GM18517 (cell line): ENCODE results near the gene DHRSX.
"Not testable (repeated sequence)": the region's sequence is repeated elsewhere in the genome, so short reads cannot be mapped to it uniquely, and the experiment has no call there.

ENCODE experiments used
- ATAC-seq: cut with Tn5 transposase; IDR thresholded peaks from one replicate; pipeline ENCODE4 v1.9.1; 2021; ENCODE audit warnings: mild to moderate bottlenecking, moderate library complexity; ENCODE audit not compliant: unreplicated experiment

Gene DHRSX

GRCh38 chrX:2376166-2376565 is 124.6 kb downstream of the DHRSX start:
- no peak for ATAC-seq

GRCh38 chrX:2374086-2374485 is 126.7 kb downstream of the DHRSX start:
- ATAC-seq = no peak

- no peak for ATAC-seq
Measured at GRCh38 chrX:2373615-2374014, 127.2 kb downstream of the DHRSX start.

- ATAC-seq = no peak
Measured at GRCh38 chrX:2371026-2371711, 129.6 kb downstream of the DHRSX start.

GRCh38 chrX:2370456-2370855 is 130.3 kb downstream of the DHRSX start:
- no peak for ATAC-seq

GRCh38 chrX:2369206-2369605 is 131.6 kb downstream of the DHRSX start:
- ATAC-seq = no peak

- ATAC-seq = no peak
Measured at GRCh38 chrX:2360731-2361130, 140.0 kb downstream of the DHRSX start.

- ATAC-seq = not testable (repeated sequence)
Measured at GRCh38 chrX:2359522-2359921, 141.3 kb downstream of the DHRSX start.

GRCh38 chrX:2351999-2352995 is 148.5 kb downstream of the DHRSX start:
- no peak for ATAC-seq

- ATAC-seq = no peak
Measured at GRCh38 chrX:2351321-2351720, 149.5 kb downstream of the DHRSX start.

- ATAC-seq = not testable (repeated sequence)
Measured at GRCh38 chrX:2350703-2351102, 150.1 kb downstream of the DHRSX start.

- ATAC-seq = not testable (repeated sequence)
Measured at GRCh38 chrX:2350036-2350435, 150.7 kb downstream of the DHRSX start.

- ATAC-seq = no peak
Measured at GRCh38 chrX:2348211-2348610, 152.6 kb downstream of the DHRSX start.

- no peak for ATAC-seq
Measured at GRCh38 chrX:2346158-2346557, 154.6 kb downstream of the DHRSX start.

GRCh38 chrX:2345562-2345961 is 155.2 kb downstream of the DHRSX start:
- no peak for ATAC-seq

GRCh38 chrX:2343413-2343812 is 157.4 kb downstream of the DHRSX start:
- no peak for ATAC-seq

GRCh38 chrX:2342874-2343273 is 157.9 kb downstream of the DHRSX start:
- no peak for ATAC-seq

- no peak for ATAC-seq
Measured at GRCh38 chrX:2342281-2342688, 158.5 kb downstream of the DHRSX start.

- no peak for ATAC-seq
Measured at GRCh38 chrX:2340991-2341390, 159.8 kb downstream of the DHRSX start.

- ATAC-seq = no peak
Measured at GRCh38 chrX:2336181-2336580, 164.6 kb downstream of the DHRSX start.

- no peak for ATAC-seq
Measured at GRCh38 chrX:2334237-2334636, 166.5 kb downstream of the DHRSX start.

- ATAC-seq = no peak
Measured at GRCh38 chrX:2332252-2332651, 168.5 kb downstream of the DHRSX start.
